HG02678 (cell line): Measurements from ENCODE around the gene DNAL4.

Experiments
- ATAC-seq: cut with Tn5 transposase; IDR thresholded peaks from one replicate; pipeline ENCODE4 v1.9.1; 2021; ENCODE audit warnings: mild to moderate bottlenecking, moderate library complexity; ENCODE audit not compliant: unreplicated experiment

The DNAL4 gene

DNA sequence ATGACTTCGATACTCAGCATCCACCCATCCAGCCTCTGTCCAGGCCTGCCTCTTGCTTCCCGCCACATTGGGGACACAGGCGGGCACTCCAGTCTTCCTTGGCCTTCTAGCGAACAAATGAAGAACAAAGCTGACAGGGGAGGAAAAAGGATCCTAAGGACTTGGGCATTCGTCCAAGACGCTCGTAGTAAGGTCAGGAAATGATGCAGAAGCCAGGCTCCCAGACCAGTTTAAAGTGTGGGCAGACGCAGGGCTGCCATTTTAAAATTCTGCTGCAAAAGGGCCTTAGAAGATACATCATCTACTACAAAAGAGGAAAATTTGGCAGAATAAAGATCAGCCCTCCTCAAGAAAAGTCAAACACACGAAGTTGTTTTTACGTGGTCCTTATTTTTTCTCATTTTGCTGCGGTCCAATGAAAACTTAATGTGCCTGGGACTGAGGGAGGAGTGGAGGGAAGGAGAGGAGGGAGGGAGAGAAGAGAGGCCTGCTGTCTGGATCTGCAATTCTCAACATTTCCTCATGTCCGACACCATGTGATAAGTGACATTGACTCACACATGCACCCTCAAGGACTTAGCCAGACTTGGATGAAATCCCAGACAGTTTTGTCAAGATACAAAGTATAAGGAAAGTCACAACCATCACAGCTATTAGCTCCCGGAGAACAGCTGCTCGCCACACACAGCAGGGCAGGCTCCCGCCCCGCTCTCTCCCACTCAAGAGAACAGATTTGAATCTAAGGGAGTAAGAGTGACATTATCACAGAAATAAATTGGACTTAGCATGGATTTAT is 5.7 kb downstream of the DNAL4 start:
- ATAC-seq = no peak

DNA sequence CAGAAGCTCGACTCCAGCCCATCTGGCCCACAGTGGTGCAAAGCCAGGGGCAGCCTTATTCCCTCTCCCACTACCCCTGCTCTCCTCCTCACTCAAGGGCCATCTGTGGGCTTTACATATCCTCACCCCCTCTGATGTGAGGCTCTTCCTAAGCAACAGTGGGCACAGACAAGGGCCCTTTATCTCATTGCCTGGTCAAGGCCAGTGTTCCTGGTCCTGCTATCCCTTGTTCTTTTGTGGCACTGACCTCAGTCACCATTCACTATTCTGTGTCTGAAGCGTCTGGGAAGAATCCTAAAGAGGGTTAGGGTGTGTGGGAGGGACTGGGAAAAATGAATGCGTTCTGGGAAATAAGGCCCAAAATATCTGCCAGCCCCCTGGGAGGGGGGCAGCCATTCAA is 7.3 kb downstream of the DNAL4 start:
- no peak for ATAC-seq

DNA sequence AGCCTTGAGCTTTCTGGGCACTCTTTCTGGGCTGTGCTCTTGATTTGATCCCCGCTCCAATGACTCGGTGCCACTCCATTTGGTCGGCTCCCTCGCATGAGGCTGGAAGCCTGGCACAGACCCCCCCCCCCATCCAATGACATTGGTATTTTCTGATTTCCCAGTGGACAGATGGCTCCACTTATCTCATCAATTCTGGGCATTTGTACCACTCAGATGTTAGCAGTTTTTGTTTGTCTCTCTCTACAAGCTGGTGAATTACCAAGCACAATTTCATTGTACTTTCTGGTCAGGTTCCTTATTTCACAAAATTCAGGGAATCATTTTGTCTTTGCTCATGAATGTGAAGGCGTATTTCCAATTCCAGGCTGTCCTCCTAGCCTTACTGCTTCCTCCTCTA is 9.1 kb downstream of the DNAL4 start:
- no peak for ATAC-seq

DNA sequence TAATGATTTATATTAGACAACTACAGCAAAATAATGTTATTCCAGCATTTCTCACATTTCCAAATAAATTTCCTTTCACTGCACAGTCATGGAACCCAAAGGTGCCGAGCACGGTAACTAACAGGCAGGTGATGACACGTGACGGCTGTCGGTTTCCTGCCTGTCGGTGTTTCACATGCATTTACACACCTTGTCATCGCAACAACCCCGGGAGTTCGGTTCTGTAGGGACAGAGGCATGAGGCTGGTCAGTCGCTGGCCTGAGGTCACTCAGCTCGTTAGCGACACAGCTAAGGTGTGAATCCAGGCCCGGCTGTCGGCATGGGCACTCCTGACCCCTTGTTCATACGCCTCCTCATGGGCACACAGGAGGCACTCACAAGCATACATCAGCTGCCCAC is 9.9 kb downstream of the DNAL4 start:
- no peak for ATAC-seq

DNA sequence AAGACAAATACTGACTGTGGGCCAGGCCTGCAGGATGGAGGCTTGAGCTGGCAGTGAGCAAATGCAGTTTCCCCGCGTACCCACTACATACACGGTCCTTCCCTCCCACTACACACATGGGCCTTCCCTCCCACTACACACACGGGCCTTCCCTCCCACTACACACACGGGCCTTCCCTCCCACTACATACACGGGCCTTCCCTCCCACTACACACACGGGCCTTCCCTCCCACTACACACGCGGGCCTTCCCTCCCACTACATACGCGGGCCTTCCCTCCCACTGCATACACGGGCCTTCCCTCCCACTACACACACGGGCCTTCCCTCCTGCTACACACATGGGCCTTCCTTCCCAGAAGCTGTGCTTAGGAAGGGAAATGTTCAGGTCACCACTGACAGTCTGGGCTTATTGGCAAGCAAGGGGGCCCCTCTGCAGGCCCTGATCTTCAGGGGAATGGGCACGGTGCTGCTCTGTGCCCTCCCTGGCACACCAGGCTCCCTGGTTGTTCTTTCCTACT is 10.8 kb downstream of the DNAL4 start:
- no peak for ATAC-seq

DNA sequence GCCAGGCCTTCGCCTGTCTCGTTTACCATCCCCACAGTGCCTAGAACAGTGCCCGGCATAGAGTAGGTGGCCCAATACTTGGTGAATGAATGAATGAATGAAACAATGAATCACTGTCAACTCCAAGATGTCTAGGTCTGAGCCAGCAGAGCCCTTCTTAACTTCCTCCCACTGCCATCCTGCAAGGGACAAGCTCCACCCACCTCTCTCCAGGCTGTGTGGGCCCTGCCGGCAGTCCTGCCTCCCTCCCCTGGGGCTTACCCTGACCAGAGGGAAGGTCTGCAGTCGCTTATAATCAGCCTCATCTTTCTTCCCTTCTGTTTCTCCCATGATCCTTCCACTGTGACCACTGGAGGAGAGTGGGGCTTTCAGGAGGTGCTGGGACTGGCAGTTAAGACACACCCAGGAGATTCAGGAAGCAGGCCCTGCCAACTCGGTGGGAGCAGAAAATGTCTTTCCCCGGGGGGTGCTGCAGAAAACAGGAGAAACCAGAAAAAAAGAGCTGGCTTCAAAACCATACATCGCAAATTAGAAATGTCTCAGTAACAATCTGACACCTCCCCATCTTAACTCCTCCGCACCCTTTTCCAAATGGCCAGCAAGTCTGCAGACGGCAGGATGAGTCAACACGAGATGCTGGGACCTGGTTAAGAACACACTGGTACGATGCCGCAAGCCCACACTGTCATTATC is 11.4 kb downstream of the DNAL4 start:
- ATAC-seq = no peak

DNA sequence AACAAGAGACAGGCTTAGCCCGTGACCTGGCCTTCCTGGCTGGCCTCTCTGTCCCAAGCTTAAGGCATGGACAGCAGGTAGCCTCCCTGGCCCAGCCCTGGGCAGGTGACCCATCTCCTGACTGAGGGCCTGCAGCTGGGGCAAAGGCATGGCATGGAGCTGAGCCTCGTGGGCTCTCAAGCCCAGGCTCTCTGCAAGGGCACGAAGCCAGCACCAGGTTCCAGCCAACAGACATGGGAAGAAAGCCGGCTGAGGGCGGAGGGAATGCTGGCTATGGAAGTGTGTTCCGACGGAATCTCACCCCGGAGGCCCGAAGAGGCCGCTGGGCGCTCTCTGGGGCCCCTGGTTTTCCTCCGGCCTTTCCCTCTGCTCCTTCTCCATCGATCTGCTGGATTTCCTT is 12.9 kb downstream of the DNAL4 start:
- ATAC-seq = no peak

DNA sequence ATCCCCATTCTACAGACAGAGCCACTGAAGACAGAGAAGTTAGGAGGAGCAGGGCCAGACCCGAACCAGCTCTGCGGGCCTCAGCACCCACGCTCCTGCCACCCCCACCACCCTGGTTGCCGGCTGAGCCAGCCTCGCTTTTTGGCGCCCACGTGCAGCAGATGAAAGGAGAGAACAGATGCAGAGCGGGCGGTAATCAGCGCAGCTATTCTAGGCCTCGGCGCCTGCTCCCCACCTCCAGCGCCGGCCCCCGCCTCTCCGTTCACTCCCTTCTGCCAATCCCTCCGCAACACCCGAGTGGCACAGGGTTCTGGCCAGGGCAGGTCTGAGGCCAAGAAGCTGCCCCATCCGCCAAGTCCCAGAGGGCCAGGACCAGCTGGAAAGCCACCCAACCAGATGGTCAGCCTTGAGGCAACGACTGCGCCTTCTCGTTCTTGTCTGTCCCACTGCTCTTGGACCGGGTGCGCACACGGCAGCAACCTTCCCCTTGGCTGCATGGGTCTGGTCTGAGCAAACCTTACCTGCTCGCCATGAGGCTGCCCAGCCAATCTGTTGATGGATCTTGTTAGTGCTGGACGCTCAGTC is 16.8 kb downstream of the DNAL4 start:
- ATAC-seq = no peak

DNA sequence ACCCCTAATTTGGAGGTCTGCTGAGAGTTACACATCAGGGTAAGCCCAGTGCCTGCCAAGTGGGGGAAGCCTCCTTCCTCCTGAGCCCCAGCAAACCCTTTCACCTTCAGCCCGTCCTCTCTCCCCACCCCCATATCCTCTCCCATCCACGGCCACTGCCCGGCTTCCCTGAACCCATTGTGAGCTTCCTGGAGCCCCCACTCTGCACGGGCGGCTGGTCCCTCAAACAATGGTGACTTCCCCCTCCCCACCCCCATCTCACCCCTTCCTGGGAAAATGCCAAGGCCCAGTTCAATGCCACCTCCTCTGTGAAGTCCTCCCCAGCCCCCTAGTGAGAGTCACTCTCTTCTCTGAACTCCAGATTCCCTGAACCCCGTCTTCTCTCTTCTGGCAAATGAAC is 17.9 kb downstream of the DNAL4 start:
- no peak for ATAC-seq

DNA sequence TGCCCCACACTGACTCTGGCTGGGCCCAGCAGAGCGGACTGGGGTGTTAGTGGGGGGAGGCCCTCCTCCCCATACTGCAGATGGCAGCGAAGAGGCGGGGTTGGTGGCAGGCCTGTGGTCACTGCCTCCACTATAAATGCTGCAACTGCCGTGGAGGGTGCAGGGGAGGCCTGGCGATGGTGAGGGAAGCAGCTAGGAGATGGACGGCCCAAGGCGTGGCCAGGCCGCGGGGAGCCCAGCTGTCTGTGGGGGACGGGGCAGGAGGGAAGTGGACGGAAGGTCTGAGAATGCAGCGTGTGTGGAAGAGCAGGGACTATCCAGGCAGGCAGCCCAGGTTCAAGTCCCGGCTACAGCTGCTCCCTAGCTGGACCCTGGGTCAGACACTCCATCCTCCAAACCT is 18.3 kb downstream of the DNAL4 start:
- no peak for ATAC-seq

DNA sequence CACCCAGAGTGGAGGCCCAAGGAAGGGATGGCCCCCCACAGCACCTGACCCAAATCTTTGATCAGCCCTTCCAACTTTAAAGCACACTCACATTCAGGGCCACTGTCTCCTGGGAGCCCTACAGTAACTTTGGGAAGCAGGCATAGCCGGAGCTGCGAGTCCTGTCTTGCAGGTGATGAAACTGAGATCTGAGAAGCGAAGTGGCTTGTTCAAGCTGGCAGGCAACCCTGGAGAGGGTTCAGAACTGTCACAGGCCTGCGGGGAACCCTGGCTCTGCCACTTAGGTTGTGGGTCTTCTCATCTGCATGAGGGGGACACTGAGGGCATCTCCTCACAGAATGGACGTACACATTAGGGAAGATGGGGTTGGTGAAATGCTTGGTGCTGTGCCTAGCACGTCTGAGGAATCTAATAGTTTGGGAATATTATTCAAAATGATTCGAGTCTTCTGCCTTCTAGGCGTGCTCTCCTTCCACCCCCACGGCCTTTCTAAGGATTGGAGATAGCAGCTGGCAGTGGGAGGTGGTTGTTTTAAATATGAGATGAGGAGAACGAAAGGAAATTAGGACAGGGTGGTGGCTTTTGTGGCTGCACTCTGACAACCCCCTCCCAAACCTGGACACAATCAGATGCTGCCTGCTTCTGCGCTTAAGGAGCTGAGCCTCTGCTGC is 19.3 kb downstream of the DNAL4 start:
- ATAC-seq = no peak

DNA sequence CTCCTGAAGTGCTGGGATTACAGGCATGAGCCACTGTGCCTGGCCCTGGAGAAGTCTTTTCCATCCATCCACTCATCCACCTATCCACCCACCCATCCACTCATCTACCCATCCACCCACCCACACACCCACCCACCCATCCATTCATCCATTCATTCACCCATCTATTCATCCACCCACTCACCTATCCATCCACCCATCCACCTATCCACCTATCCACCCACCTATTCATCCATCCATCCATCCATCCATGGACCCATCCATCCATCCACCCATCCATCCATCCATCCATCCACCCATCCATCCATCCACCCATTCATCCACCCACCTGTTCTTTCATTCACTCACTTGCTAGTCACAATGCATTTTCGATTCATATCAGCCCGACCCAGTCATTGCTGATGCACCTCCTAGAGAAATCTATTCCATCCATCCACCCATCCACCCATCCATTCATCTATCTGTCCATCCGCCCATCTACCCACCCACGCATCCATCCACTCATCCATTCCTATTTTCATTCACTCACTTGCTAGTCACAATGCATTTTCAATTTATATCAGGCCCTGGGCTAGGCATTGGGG is 20.5 kb downstream of the DNAL4 start:
- no peak for ATAC-seq

DNA sequence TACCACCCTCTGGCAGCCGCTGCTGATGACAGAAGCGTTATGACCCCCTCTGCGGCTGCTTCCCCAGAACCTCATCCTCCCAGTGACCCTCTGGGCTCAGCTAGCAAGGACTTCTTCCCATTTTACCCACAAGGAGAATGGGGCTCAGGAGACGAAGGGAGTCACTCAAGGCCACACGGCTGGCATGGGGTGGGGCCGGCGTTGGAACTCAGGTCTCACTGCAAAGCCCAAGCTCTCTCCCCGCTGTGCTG is 21.4 kb downstream of the DNAL4 start:
- no peak for ATAC-seq

DNA sequence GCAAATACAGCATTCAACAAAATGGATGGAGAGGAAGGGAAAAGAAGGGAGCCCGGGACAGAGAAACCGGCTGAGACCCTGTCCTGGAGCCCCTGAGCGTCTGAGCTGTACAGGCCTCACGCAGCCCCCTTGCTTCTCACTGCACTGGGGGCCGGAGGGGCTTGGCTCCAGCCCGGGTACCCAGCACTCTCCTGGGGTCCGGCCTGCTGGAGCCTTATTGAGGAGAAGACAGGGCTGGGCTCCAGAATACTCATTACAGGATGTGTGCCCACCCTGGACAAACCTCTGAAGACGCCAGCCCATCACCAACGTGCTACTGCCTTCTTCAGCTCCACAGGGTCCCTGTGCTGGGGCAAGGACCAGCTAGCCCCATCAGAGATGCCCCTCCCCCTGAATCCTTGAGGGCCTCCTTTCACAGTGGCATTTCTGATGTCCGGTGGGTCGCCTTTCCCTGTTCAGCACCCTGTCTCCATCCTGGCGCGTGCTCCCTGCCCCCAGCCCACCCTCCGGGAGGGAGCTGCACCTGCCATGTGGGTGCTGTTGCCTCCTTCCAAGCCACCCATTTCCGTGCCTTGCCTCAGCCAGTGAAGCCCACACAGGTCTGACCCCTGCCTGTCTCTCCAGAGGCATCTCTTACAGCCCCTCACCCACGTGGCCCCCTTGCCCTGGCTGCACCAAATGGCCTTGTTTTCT is 23.5 kb downstream of the DNAL4 start:
- ATAC-seq = no peak

DNA sequence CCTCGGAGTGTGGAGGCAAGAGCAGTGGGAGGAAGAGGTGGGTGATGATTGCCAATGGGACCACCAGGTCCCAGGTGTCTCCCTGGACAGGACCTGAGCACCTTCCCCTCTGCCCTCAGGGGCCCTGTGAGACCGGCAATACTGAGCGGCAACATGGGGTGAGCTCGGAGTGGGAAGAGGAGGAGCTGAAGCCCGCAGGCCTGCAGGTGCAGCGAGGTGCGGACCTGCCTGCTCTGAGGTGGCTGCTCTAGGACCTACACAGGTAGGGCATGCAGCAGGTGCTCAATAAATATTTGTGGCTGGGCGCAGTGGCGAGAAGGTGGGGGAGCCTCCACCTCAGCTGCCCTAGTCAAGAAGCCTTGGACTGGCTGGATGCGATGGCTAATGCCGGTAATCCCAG is 25.9 kb downstream of the DNAL4 start:
- no peak for ATAC-seq

DNA sequence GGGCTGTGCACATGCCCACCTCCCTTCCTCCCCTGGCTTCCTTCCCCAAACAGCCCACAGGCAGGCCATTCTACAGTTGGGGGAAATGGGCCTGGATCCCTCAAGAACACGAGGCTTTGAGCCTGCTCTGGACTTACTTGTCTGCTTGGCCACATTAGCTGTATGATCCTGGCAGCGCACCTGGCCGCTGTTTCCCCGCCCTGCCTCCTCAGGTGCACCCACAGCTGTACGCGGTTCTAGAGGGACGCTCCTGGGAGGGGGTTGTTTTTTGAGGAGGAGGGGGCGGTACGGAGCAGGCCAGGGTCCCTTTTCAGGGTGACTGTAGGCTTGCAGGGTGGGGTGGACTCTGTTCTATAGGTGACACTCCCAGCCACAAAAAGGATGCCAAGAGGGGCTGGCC is 26.6 kb downstream of the DNAL4 start:
- ATAC-seq = no peak

DNA sequence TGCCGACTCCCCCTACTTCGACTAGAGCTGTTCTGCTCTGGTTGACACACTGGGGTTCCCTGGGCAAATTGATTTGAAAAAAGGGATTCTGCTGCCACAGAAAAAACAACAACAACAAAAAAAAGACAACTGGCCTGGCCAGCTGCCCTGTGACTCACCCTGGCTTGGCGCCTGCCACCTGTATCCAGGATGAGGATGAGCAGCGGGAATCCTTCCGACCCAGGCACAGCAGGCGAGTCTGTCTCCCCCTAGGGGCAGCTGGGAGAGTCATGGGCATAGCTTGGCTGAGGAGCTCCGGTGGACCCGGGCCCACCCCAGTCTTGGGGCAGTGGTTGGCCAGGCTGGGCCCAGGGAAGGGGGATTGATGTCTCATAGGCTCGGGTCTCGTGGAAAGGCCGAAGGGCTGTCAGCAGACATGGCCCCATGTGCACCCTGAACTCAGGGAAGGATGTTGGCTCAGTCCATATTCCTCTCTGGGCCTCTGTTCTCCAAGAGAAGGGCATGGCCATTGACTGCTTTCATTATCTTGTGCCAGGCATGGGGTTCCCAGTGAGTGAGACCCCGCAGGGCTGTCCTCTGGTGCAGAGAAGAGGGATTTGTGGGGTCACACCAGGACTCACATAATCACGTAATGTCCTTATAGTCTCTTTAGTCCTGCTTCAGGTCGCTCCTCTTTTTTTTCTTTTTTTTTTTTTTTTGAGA is 27.7 kb downstream of the DNAL4 start:
- no peak for ATAC-seq

DNA sequence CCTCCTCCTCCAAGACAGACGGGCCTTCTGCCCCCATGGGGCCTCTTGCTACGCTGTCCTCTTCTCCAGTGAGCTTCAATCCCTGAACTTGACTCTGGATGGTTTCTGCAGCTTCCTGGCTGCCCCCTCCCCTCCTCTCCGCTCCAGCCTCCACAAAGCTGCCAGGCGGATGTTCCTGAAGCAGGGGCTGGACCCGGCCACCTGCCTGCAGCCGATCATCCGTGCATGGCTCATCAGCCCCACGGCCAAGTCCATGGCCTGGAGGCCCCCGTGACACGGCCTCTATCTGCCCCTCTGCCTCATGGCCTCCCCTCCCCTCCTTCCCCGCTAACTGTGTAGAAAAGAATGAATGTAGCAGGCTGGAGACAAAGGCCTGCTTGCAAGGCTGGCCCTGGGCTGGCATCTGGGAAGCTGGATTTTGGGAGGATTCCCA is 31.4 kb downstream of the DNAL4 start:
- no peak for ATAC-seq

DNA sequence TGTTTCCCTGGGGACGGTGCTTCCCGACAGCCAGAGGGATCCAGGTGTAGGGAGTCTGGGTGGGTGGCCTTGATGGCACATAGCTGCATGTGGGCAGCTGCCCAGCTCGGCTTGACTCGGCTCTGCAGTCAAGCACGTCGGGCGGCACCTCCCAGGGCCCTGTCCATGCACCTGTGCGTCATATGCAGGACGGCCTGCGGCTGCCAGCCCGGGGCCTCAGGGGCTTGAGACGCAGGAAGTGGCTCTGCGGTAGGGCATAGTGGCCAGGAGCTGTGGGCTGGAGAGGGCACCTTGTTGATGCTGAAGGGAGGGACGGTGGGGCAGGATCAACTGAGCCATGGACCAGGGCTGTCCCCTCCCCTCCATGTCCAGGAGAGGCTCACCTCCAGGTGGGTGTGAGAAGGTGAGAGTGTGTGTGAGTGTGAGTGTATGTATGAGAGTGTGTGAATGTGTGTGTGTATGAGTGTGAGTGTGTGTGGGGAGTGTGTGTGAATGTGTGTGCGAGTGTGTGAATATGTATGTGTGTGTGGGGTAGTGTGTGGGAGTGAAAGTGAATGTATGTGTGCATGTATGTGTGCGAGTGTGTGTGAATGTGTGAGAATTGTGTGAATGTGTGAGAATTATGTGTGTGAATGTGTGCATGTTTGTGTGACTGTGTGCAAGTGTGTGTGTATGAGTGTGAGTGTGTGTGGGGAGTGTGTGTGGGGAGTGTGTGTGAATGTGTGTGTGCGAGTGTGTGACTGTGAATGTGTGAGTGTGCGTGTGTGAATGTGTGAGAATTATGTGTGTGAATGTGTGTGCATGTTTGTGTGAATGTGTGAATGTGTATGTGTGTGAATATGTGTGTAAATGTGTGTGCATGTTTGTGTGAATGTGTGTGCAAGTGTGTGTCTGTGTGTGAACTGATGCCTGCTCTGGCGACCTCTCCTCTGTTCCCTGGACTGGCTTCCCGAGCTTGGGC is 32.5 kb downstream of the DNAL4 start:
- no peak for ATAC-seq
